ENCODE measurements around the gene WNK1. TPM values are rescaled to one million over a fixed set of nuclear protein-coding genes. Genes with fewer than 3 reads are reported as not detected.

The WNK1 gene
- total and polyA plus RNA-seq, 12 donors: 14.2 to 315 (median 123) TPM

- peaks cover 0 to 68% of the 10 kb centered on the region in 2 donors for H3K36me3 ChIP-seq (replicated peaks in 1 of 2)
- intact Hi-C loops (cut with DNase I): no loop called here
- no peak overlapping the region for H3K27ac ChIP-seq
- DNase-seq: no peak
- no peaks in the 10 kb centered on the region for H3K27me3 ChIP-seq
- no peak overlapping the region for H3K4me3 ChIP-seq
- no peaks in the 10 kb centered on the region for H3K9me3 ChIP-seq (replicated peaks in 1 of 3)
- no peaks in the 10 kb centered on the region for H3K4me1 ChIP-seq (replicated peaks in 1 of 2)
- TF ChIP-seq POLR2A (IDR thresholded peaks at IDR 0.05): no peak
- no peak for TF ChIP-seq CTCF (IDR thresholded peaks at IDR 0.05)
These were observed 141.8 kb downstream of the WNK1 start for GRCh38 chr12:894226-894625.

- intact Hi-C loops (cut with DNase I): no loop called here
These were observed 143.7 kb downstream of the WNK1 start for GRCh38 chr12:896031-896430.

GRCh38 chr12:897386-897785 lies 145.0 kb downstream of the WNK1 start:
- H3K9me3 ChIP-seq (replicated peaks in 1 of 3): no peaks in the 10 kb centered on the region
- no peaks in the 10 kb centered on the region for H3K27me3 ChIP-seq
- H3K4me1 ChIP-seq (replicated peaks in 1 of 2): no peaks in the 10 kb centered on the region
- intact Hi-C loops (cut with DNase I): no loop called here
- DNase-seq: no peak
- H3K27ac ChIP-seq: no peak overlapping the region
- H3K4me3 ChIP-seq: no peak overlapping the region
- TF ChIP-seq CTCF (IDR thresholded peaks at IDR 0.05) (no peak), POLR2A (IDR thresholded peaks at IDR 0.05) (no peak)
- H3K36me3 ChIP-seq (replicated peaks in 1 of 2): peaks cover 0 to 67% of the 10 kb centered on the region in 2 donors
- 77 to 83% (median 80%) methylated on average over 4 of the region's 4 CpGs for WGBS, 4 donors

More at GRCh38 chr12:896031-896430, 143.7 kb downstream of the WNK1 start:
- DNase-seq: no peak
- no peak overlapping the region for H3K4me3 ChIP-seq
- H3K27me3 ChIP-seq: no peaks in the 10 kb centered on the region
- peaks cover 0 to 62% of the 10 kb centered on the region in 2 donors for H3K36me3 ChIP-seq (replicated peaks in 1 of 2)
- H3K27ac ChIP-seq: no peak overlapping the region
- H3K4me1 ChIP-seq (replicated peaks in 1 of 2): no peaks in the 10 kb centered on the region
- 69 to 82% (median 74%) methylated on average over 4 of the region's 4 CpGs for WGBS, 4 donors
- TF ChIP-seq POLR2A (IDR thresholded peaks at IDR 0.05): no peak
- TF ChIP-seq CTCF (IDR thresholded peaks at IDR 0.05): no peak
- no peaks in the 10 kb centered on the region for H3K9me3 ChIP-seq (replicated peaks in 1 of 3)

- DNase-seq: no peak
- intact Hi-C loops (cut with DNase I): no loop called here
- WGBS, 4 donors: 88 to 93% (median 91%) methylated on average over 3 of the region's 3 CpGs
- Histone ChIP-seq H3K4me3 (no peak overlapping the region), H3K27me3 (no peaks in the 10 kb centered on the region), H3K27ac (no peak overlapping the region), H3K9me3 (replicated peaks in 1 of 3) (no peaks in the 10 kb centered on the region), H3K36me3 (replicated peaks in 1 of 2) (peaks cover 0 to 73% of the 10 kb centered on the region in 2 donors), H3K4me1 (replicated peaks in 1 of 2) (no peaks in the 10 kb centered on the region)
- TF ChIP-seq CTCF (IDR thresholded peaks at IDR 0.05) (no peak), POLR2A (IDR thresholded peaks at IDR 0.05) (no peak)
These were observed 150.2 kb downstream of the WNK1 start for GRCh38 chr12:902581-902980.

Data from adrenal gland (tissue), 12 donors.